GM21360 (cell line): ENCODE results near the gene SMU1.
"Not testable (repeated sequence)": the region's sequence is repeated elsewhere in the genome, so short reads cannot be mapped to it uniquely, and the experiment has no call there.

Experiments used
- ATAC-seq: cut with Tn5 transposase; IDR thresholded peaks from one replicate; pipeline ENCODE4 v1.9.1; 2021; ENCODE audit warnings: mild to moderate bottlenecking, moderate library complexity; ENCODE audit not compliant: unreplicated experiment

Gene SMU1

DNA sequence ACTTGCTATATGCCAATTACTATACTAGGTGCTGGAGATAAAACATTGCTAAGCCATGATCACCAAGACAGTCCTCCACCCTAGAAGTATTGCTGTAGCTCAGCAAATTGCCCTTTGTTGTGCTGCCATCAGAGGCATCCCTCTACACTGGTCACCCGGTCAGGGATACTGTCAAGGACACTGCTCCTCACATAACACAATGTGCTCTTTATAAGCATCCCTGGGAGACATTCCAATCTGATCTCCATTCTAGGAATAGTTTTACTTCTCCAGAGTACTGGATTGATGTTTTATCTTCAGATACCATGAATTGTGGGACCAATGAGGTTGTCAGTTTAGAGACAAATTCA, 61.8 kb downstream of the SMU1 start:
- ATAC-seq = no peak

DNA sequence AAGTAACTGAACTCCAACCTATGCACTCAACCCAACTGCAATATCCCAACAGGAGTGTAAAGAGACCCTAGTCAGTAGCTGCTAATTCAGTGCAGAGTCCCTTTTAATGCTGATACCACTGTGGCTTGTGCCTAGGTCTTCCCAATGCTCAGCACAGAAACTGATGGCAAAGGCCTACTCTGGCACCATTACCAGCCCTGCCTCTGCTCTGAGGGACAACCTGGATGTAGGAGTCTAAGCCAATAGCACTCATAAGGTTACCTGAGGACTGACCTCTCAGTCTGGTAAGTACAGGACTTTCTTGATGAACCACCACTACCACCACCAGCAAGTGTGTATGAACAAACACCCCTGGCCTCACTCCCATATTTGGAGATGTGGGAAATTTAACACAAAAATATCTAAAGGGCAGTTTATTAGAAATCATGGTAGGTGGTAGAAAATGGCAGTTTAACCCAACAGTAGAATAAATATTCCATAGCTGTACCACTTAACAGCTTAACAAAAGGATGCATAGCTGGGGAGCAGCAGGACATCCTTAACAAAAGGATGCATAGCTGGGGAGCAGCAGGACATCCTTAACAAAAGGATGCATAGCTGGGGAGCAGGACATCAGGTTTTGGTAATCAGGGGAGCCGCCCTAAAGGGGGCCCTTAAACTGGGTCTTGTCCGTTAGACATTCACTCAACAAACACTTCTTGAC, 62.4 kb downstream of the SMU1 start:
- ATAC-seq = no peak

DNA sequence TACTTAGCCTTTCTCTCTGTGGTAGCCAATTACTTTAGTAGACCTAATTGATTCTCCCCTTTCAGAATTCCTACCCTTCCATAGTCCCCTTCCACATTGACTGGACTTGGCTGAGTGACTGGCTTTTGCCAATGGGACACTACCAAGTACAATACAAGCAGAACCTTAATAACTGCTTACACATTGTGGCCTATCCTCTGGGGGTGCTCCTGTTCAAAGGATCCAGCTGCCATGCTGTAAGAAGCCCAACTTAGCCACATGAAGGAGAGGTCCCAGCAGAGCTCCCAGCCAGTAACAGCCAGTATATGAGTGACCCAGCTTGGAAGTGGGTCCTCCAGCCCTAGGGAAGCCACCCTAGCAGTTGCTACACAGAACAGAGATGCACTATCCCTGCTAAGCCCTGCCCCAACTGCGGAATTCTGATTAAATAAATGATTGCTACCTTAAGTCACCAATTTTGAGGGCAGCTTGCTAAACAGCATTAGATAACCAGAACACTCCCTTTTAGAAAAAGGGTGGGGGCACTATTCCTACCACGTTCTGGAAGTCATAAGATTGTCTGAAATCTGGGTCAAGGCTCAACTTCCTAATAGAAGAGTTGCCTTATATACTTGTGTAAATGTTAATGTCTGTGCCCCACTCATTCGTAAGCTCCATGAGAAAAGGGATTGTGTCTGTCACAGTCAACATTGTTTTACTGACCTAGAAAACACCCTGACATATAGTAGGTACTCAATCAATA, 64.0 kb downstream of the SMU1 start:
- no peak for ATAC-seq

DNA sequence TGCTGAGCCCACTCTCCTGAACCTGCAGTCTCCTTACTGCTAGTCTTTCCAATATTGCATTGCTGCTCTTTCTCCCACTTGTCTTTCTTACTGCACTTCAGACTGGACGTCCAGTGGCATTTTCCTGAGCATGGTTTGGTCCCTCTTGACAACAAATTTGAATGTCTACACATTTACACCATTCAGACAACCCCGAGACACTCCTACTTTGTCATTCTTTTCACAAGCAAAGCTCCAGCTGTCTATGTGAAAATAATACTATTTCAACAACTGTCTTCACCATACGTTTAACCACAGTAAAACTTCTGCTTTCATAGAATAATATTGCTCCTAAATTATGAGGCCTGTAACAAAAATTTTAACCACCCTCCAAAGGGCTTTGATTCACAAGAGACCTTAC, 64.6 kb downstream of the SMU1 start:
- ATAC-seq = no peak

DNA sequence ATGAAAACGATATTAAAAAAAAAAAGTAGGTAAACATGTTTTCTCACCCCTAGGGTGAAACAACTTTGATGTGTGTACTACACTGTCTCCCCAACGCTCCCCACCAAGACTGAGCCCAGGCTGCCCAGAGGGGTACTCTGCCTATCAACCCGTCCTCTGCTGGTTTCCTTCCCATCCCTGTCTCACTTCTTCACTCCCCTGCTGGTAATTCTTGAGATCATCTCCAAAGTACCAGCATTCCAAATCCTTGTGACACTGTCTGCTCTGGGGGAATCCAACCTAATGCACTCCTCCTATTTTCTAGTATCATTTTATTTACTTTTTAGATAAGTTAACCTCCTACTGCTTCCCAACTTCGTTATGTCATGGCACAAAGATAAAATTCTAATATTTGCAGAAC, 68.7 kb downstream of the SMU1 start:
- ATAC-seq = no peak

DNA sequence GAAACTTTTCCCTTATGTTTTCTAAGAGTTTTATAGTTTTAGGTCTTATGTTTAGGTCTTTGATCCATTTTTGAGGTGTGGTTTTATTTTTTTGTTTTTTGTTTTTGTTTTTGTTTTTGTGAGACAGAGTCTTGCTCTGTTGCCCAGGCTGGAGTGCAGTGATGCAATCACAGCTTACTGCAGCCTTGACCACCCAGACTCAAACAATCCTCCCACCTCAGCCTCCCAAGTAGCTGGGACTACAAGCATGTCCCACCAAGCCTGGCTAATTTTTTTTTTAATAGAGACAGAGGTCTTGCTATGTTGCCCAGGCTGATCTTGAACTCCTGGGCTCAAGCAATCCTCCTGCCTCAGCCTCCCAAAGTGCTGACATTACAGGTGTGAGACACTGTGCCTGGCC, 71.1 kb downstream of the SMU1 start:
- ATAC-seq = not testable (repeated sequence)

DNA sequence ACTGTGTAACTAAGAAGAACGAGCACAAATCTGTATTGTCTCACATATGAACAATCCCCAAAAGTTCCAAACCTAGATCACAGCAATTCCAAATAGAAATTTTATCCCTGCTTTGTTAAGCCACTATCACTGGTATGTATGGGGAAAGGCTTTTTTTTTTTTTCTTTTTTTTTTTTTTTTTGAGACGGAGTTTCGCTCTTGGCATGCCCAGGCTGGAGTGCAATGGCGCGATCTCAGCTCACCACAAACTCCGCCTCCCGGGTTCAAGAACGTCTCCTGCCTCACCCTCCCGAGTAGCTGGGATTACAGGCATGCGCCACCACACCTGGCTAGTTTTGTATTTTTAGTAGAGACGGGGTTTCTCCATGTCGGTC, 75.8 kb downstream of the SMU1 start:
- ATAC-seq = not testable (repeated sequence)

DNA sequence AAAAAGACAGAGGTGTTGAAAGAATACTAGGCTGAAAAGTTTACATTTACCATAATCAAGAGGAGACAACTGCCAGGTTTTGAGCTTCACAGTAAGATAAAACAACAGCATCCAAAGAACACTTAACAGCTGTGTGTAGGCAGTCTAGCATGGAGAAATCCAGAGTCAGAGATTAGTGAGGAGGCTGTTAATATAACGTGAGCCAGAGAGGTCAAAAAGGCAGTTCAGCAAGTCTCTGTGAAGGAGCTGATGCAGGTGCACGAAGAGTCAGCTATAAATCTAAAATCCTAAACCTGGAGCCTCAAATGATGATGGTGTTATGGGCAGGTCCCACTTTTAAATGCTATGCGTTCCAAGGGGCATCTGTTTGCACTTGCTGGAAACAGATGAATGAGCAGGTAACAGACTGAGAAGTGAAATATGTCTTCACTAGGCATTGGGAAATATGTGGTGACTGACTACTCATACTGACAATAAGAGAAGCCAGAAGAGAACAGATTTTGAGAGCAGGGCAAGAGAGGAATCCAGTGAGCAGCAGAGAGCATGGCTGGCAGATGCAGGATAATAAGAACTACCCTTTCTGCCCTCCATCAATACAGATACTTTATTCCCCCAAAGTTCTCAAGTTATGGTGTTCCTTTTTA, 83.8 kb downstream of the SMU1 start:
- ATAC-seq = no peak

DNA sequence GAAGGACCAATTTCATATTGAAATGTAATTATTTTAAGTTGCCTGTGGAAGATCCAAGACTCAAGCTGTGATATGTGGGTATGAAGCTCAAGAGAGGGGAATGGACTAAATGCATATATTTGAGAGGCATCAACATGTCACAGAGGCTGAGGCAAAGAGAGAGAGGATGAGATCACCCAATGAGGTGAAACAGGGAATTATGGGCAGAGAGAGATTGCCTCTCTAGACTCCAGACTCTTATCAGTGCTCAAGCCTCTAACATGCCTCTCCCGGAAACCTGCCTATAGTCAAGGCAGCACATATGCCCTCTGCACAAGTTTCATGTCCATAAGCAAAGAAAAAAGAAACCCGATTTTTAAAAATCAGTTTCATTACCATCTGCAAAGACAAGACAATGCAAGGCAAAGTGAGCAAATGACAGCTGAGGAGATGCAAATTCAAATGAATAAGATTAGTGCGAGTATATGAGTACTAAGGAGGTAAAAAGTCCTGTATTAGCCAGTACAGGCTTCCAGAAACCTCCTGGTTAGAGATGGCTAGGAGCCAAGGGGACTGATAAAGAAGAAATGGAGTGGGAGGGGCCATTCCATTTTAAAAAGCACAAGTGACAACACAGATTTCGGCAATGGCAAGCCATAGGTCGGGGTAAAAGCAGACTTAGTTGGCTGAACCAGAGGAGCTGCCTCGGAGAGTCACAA, 84.4 kb downstream of the SMU1 start:
- ATAC-seq = no peak
